ENCODE results near the gene C7orf57. TPM values are rescaled to one million over a fixed set of nuclear protein-coding genes. Genes with fewer than 3 reads are reported as not detected.

The C7orf57 gene
- total RNA-seq, 1 donor from 2014 or later = not detected

- no peak overlapping the region for H3K27ac ChIP-seq
- no peak overlapping the region for H3K4me3 ChIP-seq
- TF ChIP-seq CTCF (IDR thresholded peaks at IDR 0.05) = no peak
- H3K4me1 ChIP-seq = no peaks in the 10 kb centered on the region
- peaks cover 0 to 5% of the 10 kb centered on the region in 2 donors for H3K9me3 ChIP-seq
- H3K27me3 ChIP-seq = no peaks in the 10 kb centered on the region
- no peak for DNase-seq (ENCODE audit: low spot score in 2 of 2)
- no peaks in the 10 kb centered on the region for H3K36me3 ChIP-seq
- intact Hi-C loops (cut with DNase I) = no loop called here
These were observed 18.4 kb downstream of the C7orf57 start for GRCh38 chr7:48053736-48054135.

GRCh38 chr7:48058990-48059389, 23.6 kb downstream of the C7orf57 start:
- no peak overlapping the region for H3K4me3 ChIP-seq
- no peak for TF ChIP-seq CTCF (IDR thresholded peaks at IDR 0.05)
- H3K27ac ChIP-seq = no peak overlapping the region
- H3K9me3 ChIP-seq = peaks cover 0 to 5% of the 10 kb centered on the region in 2 donors
- no peaks in the 10 kb centered on the region for H3K4me1 ChIP-seq
- DNase-seq (ENCODE audit: low spot score in 2 of 2) = no peak
- H3K36me3 ChIP-seq = no peaks in the 10 kb centered on the region
- intact Hi-C loops (cut with DNase I) = no loop called here
- no peaks in the 10 kb centered on the region for H3K27me3 ChIP-seq

- Histone ChIP-seq H3K4me3 (no peak overlapping the region), H3K27ac (no peak overlapping the region), H3K36me3 (no peaks in the 10 kb centered on the region), H3K27me3 (no peaks in the 10 kb centered on the region), H3K4me1 (no peaks in the 10 kb centered on the region), H3K9me3 (peaks cover 0 to 5% of the 10 kb centered on the region in 2 donors)
- intact Hi-C loops (cut with DNase I) = no loop called here
- DNase-seq (ENCODE audit: low spot score in 2 of 2) = no peak
- no peak for TF ChIP-seq CTCF (IDR thresholded peaks at IDR 0.05)
These were observed 24.4 kb downstream of the C7orf57 start for GRCh38 chr7:48059706-48060105.

GRCh38 chr7:48063985-48064384, 28.6 kb downstream of the C7orf57 start:
- Histone ChIP-seq H3K9me3 (no peaks in the 10 kb centered on the region), H3K4me3 (no peak overlapping the region), H3K27ac (no peak overlapping the region), H3K4me1 (no peaks in the 10 kb centered on the region), H3K36me3 (no peaks in the 10 kb centered on the region), H3K27me3 (no peaks in the 10 kb centered on the region)
- DNase-seq (ENCODE audit: low spot score in 2 of 2) = no peak
- no peak for TF ChIP-seq CTCF (IDR thresholded peaks at IDR 0.05)
- intact Hi-C loops (cut with DNase I) = no loop called here

GRCh38 chr7:48067475-48067874, 32.1 kb downstream of the C7orf57 start:
- Histone ChIP-seq H3K27me3 (no peaks in the 10 kb centered on the region), H3K36me3 (no peaks in the 10 kb centered on the region), H3K4me3 (no peak overlapping the region), H3K4me1 (no peaks in the 10 kb centered on the region), H3K27ac (no peak overlapping the region), H3K9me3 (no peaks in the 10 kb centered on the region)
- no peak for TF ChIP-seq CTCF (IDR thresholded peaks at IDR 0.05)
- intact Hi-C loops (cut with DNase I) = no loop called here
- DNase-seq (ENCODE audit: low spot score in 2 of 2) = no peak

GRCh38 chr7:48074204-48074654, 38.9 kb downstream of the C7orf57 start:
- H3K4me1 ChIP-seq = no peaks in the 10 kb centered on the region
- H3K27me3 ChIP-seq = no peaks in the 10 kb centered on the region
- intact Hi-C loops (cut with DNase I) = no loop called here
- H3K36me3 ChIP-seq = no peaks in the 10 kb centered on the region
- no peak overlapping the region for H3K4me3 ChIP-seq
- no peak for TF ChIP-seq CTCF (IDR thresholded peaks at IDR 0.05)
- no peak for DNase-seq (ENCODE audit: low spot score in 2 of 2)
- H3K9me3 ChIP-seq = no peaks in the 10 kb centered on the region
- H3K27ac ChIP-seq = no peak overlapping the region

Data from ascending aorta (tissue), 2 donors.